HG02623 (cell line): Measurements from ENCODE around the gene PCP4L1.

ENCODE experiments used
- ATAC-seq: cut with Tn5 transposase; IDR thresholded peaks from one replicate; pipeline ENCODE4 v1.9.1; 2021; ENCODE audit warnings: moderate library complexity; ENCODE audit not compliant: unreplicated experiment

Gene PCP4L1

DNA sequence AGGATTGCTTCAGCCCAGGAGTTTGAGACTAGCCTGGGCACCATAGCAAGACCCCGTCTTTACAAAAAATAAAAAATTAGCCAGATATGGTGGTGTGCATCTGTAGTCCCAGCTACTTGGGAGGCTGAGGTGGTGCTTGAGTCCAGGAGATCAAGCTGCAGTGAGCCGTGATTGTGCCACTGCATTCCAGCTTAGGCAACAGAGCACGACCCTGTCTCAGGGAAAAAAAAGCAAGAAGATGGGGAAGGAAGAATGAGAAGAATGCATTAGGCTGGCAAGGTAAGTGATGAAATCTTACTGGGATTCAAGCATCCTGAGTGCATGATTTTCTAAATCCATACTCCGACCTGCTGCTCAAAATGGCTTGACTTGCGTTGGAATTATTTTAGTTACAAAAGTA, 6.8 kb downstream of the PCP4L1 start:
- ATAC-seq = no peak

DNA sequence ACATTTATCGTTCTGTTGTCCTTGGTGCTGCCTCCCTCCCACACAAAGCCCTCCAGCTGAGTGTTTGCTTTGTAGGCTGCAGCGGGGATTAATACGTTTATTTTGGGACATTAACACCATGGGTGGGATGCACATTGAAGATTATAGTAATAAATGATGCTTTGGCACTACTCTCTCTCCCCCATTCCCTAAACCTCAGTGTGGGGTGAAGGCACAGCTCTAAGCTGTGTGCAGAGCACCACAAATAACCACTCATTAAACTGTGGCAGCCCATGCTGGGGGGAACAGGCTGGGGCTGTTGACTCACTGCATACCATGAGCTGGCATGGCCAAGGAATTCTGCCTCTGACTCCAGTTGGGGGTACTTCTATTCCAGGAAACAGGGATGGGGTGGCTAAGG, 7.7 kb downstream of the PCP4L1 start:
- no peak for ATAC-seq

DNA sequence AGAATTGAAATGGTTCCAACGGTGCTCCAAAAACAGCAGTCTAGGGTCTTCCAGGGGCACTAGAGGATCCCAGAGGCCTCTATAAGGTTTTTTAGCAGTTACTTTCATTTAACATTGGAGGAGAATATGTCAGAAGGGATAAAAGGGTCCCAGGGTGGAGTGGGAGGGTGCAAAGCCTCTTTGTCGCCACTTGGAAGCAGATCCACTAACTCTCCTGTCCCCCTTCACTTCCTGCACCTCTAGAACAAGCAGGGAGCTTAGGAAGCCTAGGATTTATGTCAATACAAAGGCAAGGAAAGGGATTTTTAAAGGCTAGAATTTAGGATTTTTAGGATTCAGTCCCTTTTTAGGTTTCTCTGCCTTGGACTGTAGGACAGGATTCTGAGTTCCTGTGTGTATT, 8.3 kb downstream of the PCP4L1 start:
- no peak for ATAC-seq

- no peak for ATAC-seq
These were observed 8.8 kb downstream of the PCP4L1 start for GRCh38 chr1:161267321-161267720.

DNA sequence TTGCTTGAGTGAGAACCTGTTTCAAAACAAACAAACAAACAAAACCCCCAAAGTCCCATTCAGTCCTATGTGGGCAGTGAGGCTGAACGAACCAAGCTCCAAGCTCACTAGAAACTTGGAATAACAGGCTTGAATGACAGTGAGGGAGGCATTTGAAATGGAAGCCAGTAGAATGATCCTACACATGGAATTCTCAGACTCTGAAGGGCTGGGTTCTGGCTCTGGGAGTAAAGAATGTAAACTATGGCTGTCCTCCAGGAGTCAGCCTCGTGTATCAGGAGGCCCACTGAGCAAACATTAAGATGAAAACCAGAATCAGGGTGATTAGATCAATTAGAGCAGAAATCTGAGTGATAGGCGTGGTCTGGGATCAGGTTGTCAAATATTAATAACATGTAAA, 14.9 kb downstream of the PCP4L1 start:
- no peak for ATAC-seq

DNA sequence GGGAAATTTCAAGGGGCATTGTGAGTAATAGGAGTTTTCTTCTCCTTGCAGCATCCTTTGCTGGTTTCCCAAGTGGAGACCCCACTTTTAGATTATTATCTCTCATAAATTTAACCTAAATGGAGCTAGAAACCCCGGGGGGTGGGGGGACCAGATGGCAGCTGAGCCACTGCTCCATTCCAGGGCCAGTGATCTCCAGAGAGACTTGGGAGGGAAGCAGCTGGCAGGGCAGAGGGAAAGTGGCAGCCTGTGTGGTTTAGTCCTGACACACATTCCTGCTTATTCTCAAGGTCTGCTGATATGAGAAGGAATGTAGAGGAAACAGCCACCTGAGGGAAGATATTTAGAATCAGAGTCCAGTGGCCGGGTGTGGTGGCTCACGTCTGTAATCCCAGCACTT, 16.3 kb downstream of the PCP4L1 start:
- no peak for ATAC-seq

GRCh38 chr1:161282991-161283390, 24.4 kb downstream of the PCP4L1 start:
- no peak for ATAC-seq

- ATAC-seq = no peak
These were observed 26.6 kb downstream of the PCP4L1 start for GRCh38 chr1:161285113-161285512.

DNA sequence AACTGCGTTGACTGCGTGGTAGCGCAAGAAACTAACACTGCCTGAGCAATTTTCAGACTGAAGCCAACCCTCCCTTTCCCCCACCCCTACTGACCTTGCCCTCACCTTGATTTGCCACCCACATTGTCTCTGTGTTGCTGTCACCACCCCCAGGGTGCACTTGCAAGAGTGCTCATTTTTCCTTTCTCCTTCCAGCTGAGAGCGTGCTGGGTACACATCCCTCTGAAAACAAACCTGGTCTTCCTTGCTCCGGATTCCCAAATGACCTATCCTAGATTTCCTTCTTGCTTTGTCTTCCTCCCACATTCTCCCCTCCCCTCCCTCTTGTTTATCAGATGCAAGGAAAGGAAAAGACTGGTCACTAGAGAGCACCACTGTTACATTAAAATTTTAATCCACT, 27.0 kb downstream of the PCP4L1 start:
- ATAC-seq = no peak

GRCh38 chr1:161287482-161288054, 29.0 kb downstream of the PCP4L1 start:
- ATAC-seq = no peak

DNA sequence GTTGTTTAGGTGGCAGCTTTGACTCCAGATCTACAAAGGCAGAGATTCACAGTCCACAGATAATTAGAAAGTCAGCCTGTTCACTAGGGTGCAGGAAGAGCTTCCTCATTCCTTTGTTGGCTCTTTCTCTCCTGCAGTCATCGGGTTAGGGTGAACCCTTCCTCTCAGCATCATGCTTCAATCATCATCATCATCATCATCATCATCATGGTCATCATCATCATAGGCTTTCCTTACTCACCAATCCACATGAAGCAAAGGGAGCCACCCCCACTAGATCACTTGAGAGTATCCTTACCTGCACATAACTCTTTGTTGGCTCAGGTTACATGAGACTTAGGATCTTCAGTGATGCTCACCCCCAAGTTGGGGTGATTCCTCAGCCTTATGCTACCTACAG, 32.2 kb downstream of the PCP4L1 start:
- ATAC-seq = no peak

GRCh38 chr1:161297415-161297814, 38.9 kb downstream of the PCP4L1 start:
- no peak for ATAC-seq

- peak; percentile 43 for ATAC-seq
These were observed 39.6 kb downstream of the PCP4L1 start for GRCh38 chr1:161298116-161298515.

- no peak for ATAC-seq
These were observed 40.8 kb downstream of the PCP4L1 start for GRCh38 chr1:161299347-161299746.

DNA sequence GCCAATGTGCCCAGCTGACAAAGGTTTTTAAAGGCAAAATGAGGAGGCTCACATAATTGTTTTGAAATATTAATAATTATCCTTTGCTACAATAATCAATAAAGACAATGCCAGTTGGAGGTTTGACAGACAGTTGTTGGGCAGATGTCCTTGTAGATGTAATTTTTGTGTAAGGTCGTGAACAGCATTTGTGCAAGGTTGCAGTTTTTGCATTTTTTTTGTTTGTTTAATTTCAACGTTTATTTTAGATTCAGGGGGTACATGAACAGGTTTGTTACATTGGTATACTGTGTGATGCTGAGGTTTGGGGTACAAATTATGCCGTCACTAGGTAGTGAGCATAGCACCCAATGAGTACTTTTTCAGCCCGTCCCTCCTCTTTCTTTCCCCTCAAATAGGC, 41.9 kb downstream of the PCP4L1 start:
- no peak for ATAC-seq

GRCh38 chr1:161304927-161305866, 46.7 kb downstream of the PCP4L1 start:
- ATAC-seq = no peak

DNA sequence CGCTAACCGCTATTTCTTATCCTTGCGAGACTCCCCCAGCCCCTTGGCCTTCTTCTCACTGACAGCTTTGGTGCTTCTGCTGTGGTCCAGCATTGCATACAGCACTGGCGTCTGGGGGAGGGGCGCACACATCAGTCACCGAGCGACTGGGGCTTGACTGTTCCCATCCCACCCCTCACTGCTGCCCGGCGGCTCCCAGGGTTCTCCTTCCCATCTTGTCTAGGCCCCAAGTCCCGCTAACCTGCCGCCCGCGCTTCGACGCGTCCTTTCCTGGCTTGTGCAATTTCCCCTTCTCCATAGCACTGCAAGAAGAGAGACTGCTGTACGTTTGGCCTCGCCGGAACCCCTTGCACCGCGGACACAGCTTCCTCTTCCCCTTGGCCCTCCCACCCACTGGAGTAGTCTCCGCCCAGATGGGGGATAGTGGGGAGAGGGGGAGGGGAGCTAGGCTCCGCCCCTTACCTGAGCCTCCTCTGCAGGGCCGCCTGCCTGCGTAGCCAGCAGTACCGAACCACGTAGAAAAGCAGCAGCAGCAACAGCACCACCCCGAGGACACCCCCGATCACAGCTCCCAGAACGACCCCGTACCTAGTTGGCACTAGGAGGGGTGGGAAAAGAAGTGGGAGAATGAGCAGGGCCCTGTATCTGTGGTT, 47.4 kb downstream of the PCP4L1 start:
- ATAC-seq = peak; percentile 69

DNA sequence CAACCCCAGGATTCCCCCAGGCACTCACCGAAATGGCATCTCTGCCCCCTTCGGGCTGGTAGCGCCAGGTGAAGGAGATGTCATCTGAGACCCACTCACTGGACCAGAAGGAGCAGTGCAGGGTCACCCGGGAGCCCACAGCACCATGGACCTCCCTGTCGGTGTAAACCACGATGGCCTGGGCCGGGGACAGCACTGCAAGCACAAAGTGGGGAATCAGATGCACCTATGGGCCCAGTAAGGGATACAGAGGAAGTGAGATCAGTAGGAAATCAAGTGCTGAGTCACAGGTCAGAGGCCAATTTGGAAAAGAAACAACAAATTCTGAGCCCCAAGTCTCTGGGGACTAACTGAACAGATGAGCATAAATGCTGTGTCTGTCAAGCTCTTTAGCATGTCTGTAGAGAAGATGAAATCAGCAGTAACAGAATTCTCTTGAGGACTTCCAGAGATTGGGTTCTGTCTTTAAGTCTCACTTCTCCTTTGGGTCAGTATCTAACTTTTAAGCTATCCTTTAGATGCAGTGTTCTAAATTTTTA, 48.8 kb downstream of the PCP4L1 start:
- no peak for ATAC-seq

GRCh38 chr1:161307892-161308638, 49.5 kb downstream of the PCP4L1 start:
- no peak for ATAC-seq

GRCh38 chr1:161309868-161310267, 51.3 kb downstream of the PCP4L1 start, which contains the start of gene MPZ:
MPZ (minus strand) TSS chr1:161309968; CDS start chr1:161309905, 63 bp downstream.
- no peak for ATAC-seq
